Astrocyte (in vitro differentiated cells and primary cell): Measurements from ENCODE around the gene AUTS2.

Experiments used
- CTCF ChIP-seq: IDR thresholded peaks from 2 replicates; pipeline ENCODE4 v1.5.1; 2011; ENCODE audit warnings: low read depth, mild to moderate bottlenecking, inconsistent platforms, low read length, moderate library complexity; ENCODE audit not compliant: insufficient read depth
- EZH2 ChIP-seq: IDR thresholded peaks from 2 replicates; pipeline ENCODE4 v1.6.1; 2012; ENCODE audit warnings: mild to moderate bottlenecking, low read length, inconsistent platforms; ENCODE audit not compliant: insufficient read depth

GRCh38 chr7:70344726-70345125 is 746.5 kb downstream of the AUTS2 start:
- TF ChIP-seq CTCF (no peak), EZH2 (no peak)
